ENCODE results near the gene SRRD. TPM values are rescaled to one million over a fixed set of nuclear protein-coding genes. Genes with fewer than 3 reads are reported as not detected.

The SRRD gene
- total RNA-seq, 4 donors from 2014 or later, result 5.3 to 20.1 (median 13.9) TPM

- Histone ChIP-seq H3K9me3 (no peaks in the 10 kb centered on the region), H3K27me3 (no peaks in the 10 kb centered on the region), H3K4me3 (no peak overlapping the region), H3K27ac (no peak overlapping the region), H3K36me3 (no peaks in the 10 kb centered on the region), H3K4me1 (no peaks in the 10 kb centered on the region)
- DNase-seq, result no peak
- TF ChIP-seq POLR2A (IDR thresholded peaks at IDR 0.05), result no peak
- no peak for TF ChIP-seq CTCF (IDR thresholded peaks at IDR 0.05)
- intact Hi-C loops (cut with DNase I; ENCODE audit: low total_unique reads), result no loop called here
Measured at GRCh38 chr22:26452236-26453016, 31.3 kb upstream of the SRRD start.

GRCh38 chr22:26453216-26453615, 30.5 kb upstream of the SRRD start:
- H3K4me1 ChIP-seq, result no peaks in the 10 kb centered on the region
- no peaks in the 10 kb centered on the region for H3K36me3 ChIP-seq
- H3K27ac ChIP-seq, result no peak overlapping the region
- no peaks in the 10 kb centered on the region for H3K27me3 ChIP-seq
- intact Hi-C loops (cut with DNase I; ENCODE audit: low total_unique reads), result no loop called here
- no peaks in the 10 kb centered on the region for H3K9me3 ChIP-seq
- DNase-seq, result no peak
- no peak overlapping the region for H3K4me3 ChIP-seq
- TF ChIP-seq POLR2A (IDR thresholded peaks at IDR 0.05) (no peak), CTCF (IDR thresholded peaks at IDR 0.05) (no peak)

GRCh38 chr22:26453812-26454500, 29.7 kb upstream of the SRRD start:
- H3K27me3 ChIP-seq, result no peaks in the 10 kb centered on the region
- no peak overlapping the region for H3K27ac ChIP-seq
- H3K36me3 ChIP-seq, result no peaks in the 10 kb centered on the region
- intact Hi-C loops (cut with DNase I; ENCODE audit: low total_unique reads), result no loop called here
- H3K4me3 ChIP-seq, result no peak overlapping the region
- DNase-seq, result no peak
- H3K9me3 ChIP-seq, result no peaks in the 10 kb centered on the region
- H3K4me1 ChIP-seq, result no peaks in the 10 kb centered on the region
- TF ChIP-seq CTCF (IDR thresholded peaks at IDR 0.05) (no peak), POLR2A (IDR thresholded peaks at IDR 0.05) (no peak)

GRCh38 chr22:26457661-26458272, 25.9 kb upstream of the SRRD start:
- no peaks in the 10 kb centered on the region for H3K36me3 ChIP-seq
- intact Hi-C loops (cut with DNase I; ENCODE audit: low total_unique reads), result no loop called here

More at GRCh38 chr22:26457661-26458272, 25.9 kb upstream of the SRRD start:
- Histone ChIP-seq H3K4me3 (no peak overlapping the region), H3K9me3 (no peaks in the 10 kb centered on the region), H3K27ac (no peak overlapping the region), H3K27me3 (no peaks in the 10 kb centered on the region), H3K4me1 (no peaks in the 10 kb centered on the region)
- DNase-seq, result no peak
- TF ChIP-seq POLR2A (IDR thresholded peaks at IDR 0.05) (no peak), CTCF (IDR thresholded peaks at IDR 0.05) (no peak)

All from uterus (tissue), 4 donors.